Thyroid gland (tissue), 4 donors: Measurements from ENCODE around the gene CDH4. TPM values are rescaled to one million over a fixed set of nuclear protein-coding genes. Genes with fewer than 3 reads are reported as not detected.
"Not testable (repeated sequence)": the region's sequence is repeated elsewhere in the genome, so short reads cannot be mapped to it uniquely, and the experiment has no call there.

Source experiments
- DNase-seq, 2 donors: peaks; one replicate each; pipeline ENCODE4 v3.0.0-alpha.2; 2019
- H3K27ac ChIP-seq, 3 donors: fragments of 200-600 bp; sonication (generic); 1 replicate in 2 of 3; 2 replicates in 1 of 3; pipeline ENCODE4 v1.5.1; 2016 to 2019; ENCODE audit warnings: mild to moderate bottlenecking in 1 of 3, moderate library complexity in 1 of 3
- H3K27me3 ChIP-seq: fragments of 200-600 bp; sonication (generic); one replicate; pipeline ENCODE4 v1.5.1; 2019
- H3K36me3 ChIP-seq, 2 donors: fragments of 200-600 bp; sonication (generic); one replicate each; pipeline ENCODE4 v1.5.1; 2016 to 2019
- H3K4me1 ChIP-seq, 2 donors: fragments of 200-600 bp; sonication (generic); one replicate each; pipeline ENCODE4 v1.5.1; 2017 to 2019
- H3K4me3 ChIP-seq, 3 donors: fragments of 200-600 bp; sonication (generic); replicated peaks in 1 of 3; 1 replicate in 2 of 3; 2 replicates in 1 of 3; pipeline ENCODE4 v1.5.1; 2016; ENCODE audit warnings: mild to moderate bottlenecking in 1 of 3
- H3K9me3 ChIP-seq: fragments of 200-600 bp; sonication (generic); one replicate; pipeline ENCODE4 v1.5.1; 2017
- CTCF ChIP-seq, 6 experiments: fragments of 200-600 bp in 3 of 6; fragments of 450-650 bp in 3 of 6; sonication (generic) in 3 of 6; IDR thresholded peaks; one replicate each; pipeline ENCODE4 v1.5.1; 2016 to 2019; ENCODE audit warnings: antibody characterized with exemption in 6 of 6, mild to moderate bottlenecking in 2 of 6, inconsistent platforms in 1 of 6, moderate library complexity in 1 of 6
- POLR2A ChIP-seq, 2 donors: fragments of 450-650 bp; IDR thresholded peaks; one replicate each; pipeline ENCODE4 v1.6.1; 2017; ENCODE audit warnings: antibody characterized with exemption in 2 of 2, mild to moderate bottlenecking in 2 of 2, moderate library complexity in 1 of 2
- WGBS, 2 donors: methylation state at CpG; one replicate each; pipeline ENCODE4 v1.1.5; 2017; 5-methylcytosine and 5-hydroxymethylcytosine counted together
- intact Hi-C: fragments of 100-400 bp; cut with DNase I; formaldehyde crosslinking; loops from one replicate; pipeline ENCODE4 v1.15.1; 2023
- total RNA-seq, 4 donors: library from RNA; depleted of rRNA; stranded (reverse); fragments of >200 nt; gene quantifications; one replicate each; pipeline ENCODE4 v1.2.3, GENCODE V29; 2016

The CDH4 gene
- total RNA-seq, 4 donors from 2014 or later = 0.22 to 0.29 (median 0.29) TPM; not detected in 1

GRCh38 chr20:61476956-61477355 lies 224.9 kb downstream of the CDH4 start:
- Histone ChIP-seq H3K4me3 (no peak overlapping the region), H3K27ac (no peak overlapping the region), H3K27me3 (no peaks in the 10 kb centered on the region), H3K9me3 (no peaks in the 10 kb centered on the region), H3K4me1 (no peaks in the 10 kb centered on the region), H3K36me3 (no peaks in the 10 kb centered on the region)
- intact Hi-C loops = no loop called here
- WGBS, 2 donors = 75 to 79% methylated on average over 12 of the region's 12 CpGs
- TF ChIP-seq POLR2A (IDR thresholded peaks at IDR 0.05) = no peak
- TF ChIP-seq CTCF (IDR thresholded peaks at IDR 0.05) = no peak
- DNase-seq = no peak

- H3K27me3 ChIP-seq = no peaks in the 10 kb centered on the region
- intact Hi-C loops = no loop called here
- H3K9me3 ChIP-seq = no peaks in the 10 kb centered on the region
- no peaks in the 10 kb centered on the region for H3K4me1 ChIP-seq
- H3K4me3 ChIP-seq = no peak overlapping the region
- DNase-seq = no peak
- H3K27ac ChIP-seq = no peak overlapping the region
- WGBS, 2 donors = 82 to 84% methylated on average over 9 of the region's 9 CpGs
- H3K36me3 ChIP-seq = no peaks in the 10 kb centered on the region
- TF ChIP-seq CTCF (IDR thresholded peaks at IDR 0.05) = no peak
- TF ChIP-seq POLR2A (IDR thresholded peaks at IDR 0.05) = no peak
Measured at GRCh38 chr20:61477451-61477861, 225.4 kb downstream of the CDH4 start.

DNA sequence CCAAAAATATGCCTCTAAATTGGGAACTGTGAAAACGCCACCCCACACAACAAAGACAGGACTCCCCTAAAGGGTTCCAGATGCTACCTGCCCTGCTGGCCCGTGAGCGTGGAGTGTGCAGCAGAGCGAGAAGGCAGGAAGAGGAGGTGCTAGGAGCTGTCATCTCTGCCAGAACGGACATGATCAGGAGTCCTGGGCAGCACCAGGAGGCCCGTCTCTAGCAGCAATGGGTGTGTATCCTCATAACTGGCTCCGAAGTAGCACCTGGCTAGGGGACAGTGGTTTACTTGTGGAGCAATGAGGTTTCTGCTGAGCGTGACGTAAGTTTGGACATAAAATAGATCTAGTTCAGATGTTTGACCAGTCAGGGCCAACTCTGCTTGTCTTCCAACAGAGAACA lies 226.0 kb downstream of the CDH4 start:
- 58% methylated on average over 9 of the region's 9 CpGs for WGBS, 2 donors
- Histone ChIP-seq H3K4me3 (no peak overlapping the region), H3K36me3 (no peaks in the 10 kb centered on the region), H3K9me3 (no peaks in the 10 kb centered on the region), H3K27me3 (no peaks in the 10 kb centered on the region), H3K4me1 (no peaks in the 10 kb centered on the region), H3K27ac (no peak overlapping the region)
- TF ChIP-seq POLR2A (IDR thresholded peaks at IDR 0.05) (no peak), CTCF (IDR thresholded peaks at IDR 0.05) (no peak)
- DNase-seq = no peak
- intact Hi-C loops = no loop called here

DNA sequence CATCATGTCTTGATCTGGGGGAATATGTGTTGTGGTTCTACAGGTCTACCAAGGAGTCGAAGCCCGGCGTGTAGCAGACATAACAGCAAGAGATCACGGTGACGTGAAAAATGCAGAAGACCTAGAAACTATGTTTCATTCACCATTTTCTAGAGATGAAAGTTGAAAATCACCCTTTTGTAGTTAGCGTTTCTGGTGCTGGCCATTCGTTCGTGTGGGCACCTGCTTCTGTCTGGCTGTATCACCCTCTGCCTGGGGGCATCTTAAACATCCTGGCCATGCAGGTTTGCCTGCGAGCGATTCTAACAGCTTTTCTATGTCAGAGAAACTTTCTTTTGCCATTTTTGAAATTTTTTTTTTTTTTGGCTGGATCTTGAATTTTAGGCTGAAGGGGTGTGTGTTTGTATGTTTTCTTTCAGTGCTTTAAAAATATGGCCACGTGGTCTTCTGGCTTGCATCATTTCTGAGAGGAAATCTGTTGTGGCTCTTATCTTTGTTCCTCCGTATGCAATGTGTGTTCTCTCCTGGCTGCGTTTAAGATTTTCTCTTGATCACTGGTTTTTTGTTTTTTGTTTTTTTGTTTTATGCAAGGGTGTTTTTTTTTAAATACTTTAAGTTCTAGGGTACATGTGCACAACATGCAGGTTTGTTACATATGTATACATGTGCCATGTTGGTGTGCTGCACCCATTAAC lies 226.7 kb downstream of the CDH4 start:
- H3K36me3 ChIP-seq = no peaks in the 10 kb centered on the region
- DNase-seq = no peak
- H3K9me3 ChIP-seq = no peaks in the 10 kb centered on the region
- H3K27ac ChIP-seq = no peak overlapping the region
- no peaks in the 10 kb centered on the region for H3K27me3 ChIP-seq
- no peaks in the 10 kb centered on the region for H3K4me1 ChIP-seq
- 82 to 86% methylated on average over 13 of the region's 13 CpGs for WGBS, 2 donors
- TF ChIP-seq CTCF (IDR thresholded peaks at IDR 0.05) (no peak), POLR2A (IDR thresholded peaks at IDR 0.05) (no peak)
- H3K4me3 ChIP-seq = no peak overlapping the region
- intact Hi-C loops = no loop called here

DNA sequence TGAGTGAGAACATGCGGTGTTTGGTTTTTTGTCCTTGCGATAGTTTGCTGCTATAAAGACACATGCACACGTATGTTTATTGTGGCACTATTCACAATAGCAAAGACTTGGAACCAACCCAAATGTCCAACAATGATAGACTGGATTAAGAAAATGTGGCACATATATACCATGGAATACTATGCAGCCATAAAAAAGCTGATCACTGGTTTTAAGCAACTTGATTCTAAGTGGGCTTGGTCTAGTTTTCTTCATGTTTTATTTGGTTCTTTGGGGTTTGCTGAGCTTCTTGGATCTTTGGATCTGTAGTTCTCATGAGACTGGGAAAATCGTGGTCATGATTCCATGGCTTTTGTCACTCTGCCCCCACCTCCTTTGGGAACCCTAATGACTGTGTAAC lies 227.4 kb downstream of the CDH4 start:
- H3K4me3 ChIP-seq, H3K4me1 ChIP-seq, DNase-seq, H3K27ac ChIP-seq, intact Hi-C loops, H3K9me3 ChIP-seq, H3K36me3 ChIP-seq, H3K27me3 ChIP-seq: not testable (repeated sequence)
- WGBS, 2 donors = 96% methylated on average over 4 of the region's 4 CpGs
